Activated CD8-positive, alpha-beta memory T cell treated with anti-CD3 and anti-CD28 coated beads, Interleukin-2, amount 50 U/mL, for 4 hours (primary cell): ENCODE data around the gene CALR3.
"Not testable (repeated sequence)": the region's sequence is repeated elsewhere in the genome, so short reads cannot be mapped to it uniquely, and the experiment has no call there.

Experiments
- DNase-seq: peaks from one replicate; pipeline ENCODE4 v3.0.0-alpha.2; 2020

CALR3 gene

GRCh38 chr19:16522559-16523377 lies 26.8 kb upstream of the CALR3 start:
- DNase-seq: no peak

GRCh38 chr19:16521715-16522289 lies 25.8 kb upstream of the CALR3 start:
- no peak for DNase-seq

GRCh38 chr19:16520986-16521624 lies 25.1 kb upstream of the CALR3 start:
- no peak for DNase-seq

- no peak for DNase-seq
These were observed 24.4 kb upstream of the CALR3 start for GRCh38 chr19:16520074-16520973.

GRCh38 chr19:16519230-16519687 lies 23.3 kb upstream of the CALR3 start:
- no peak for DNase-seq

- DNase-seq: no peak
These were observed 22.7 kb upstream of the CALR3 start for GRCh38 chr19:16518483-16519229.

- DNase-seq: no peak
These were observed 22.1 kb upstream of the CALR3 start for GRCh38 chr19:16518061-16518460.

- DNase-seq: no peak
These were observed 21.1 kb upstream of the CALR3 start for GRCh38 chr19:16516923-16517610.

GRCh38 chr19:16516381-16516780 lies 20.4 kb upstream of the CALR3 start:
- no peak for DNase-seq

GRCh38 chr19:16514383-16515019 lies 18.5 kb upstream of the CALR3 start:
- DNase-seq: no peak

- not testable (repeated sequence) for DNase-seq
These were observed 16.6 kb upstream of the CALR3 start for GRCh38 chr19:16512611-16513010.

- no peak for DNase-seq
These were observed 13.4 kb upstream of the CALR3 start for GRCh38 chr19:16509141-16510061.

GRCh38 chr19:16508546-16508945 lies 12.6 kb upstream of the CALR3 start:
- DNase-seq: no peak

- no peak for DNase-seq
These were observed 11.0 kb upstream of the CALR3 start for GRCh38 chr19:16506961-16507360.

- not testable (repeated sequence) for DNase-seq
These were observed 10.2 kb upstream of the CALR3 start for GRCh38 chr19:16506161-16506560.

- no peak for DNase-seq
These were observed 8.3 kb upstream of the CALR3 start for GRCh38 chr19:16504271-16504670.

GRCh38 chr19:16497837-16498236 lies 1.9 kb upstream of the CALR3 start:
- DNase-seq: no peak

- DNase-seq: no peak
These were observed 1.1 kb upstream of the CALR3 start for GRCh38 chr19:16497042-16497441.

GRCh38 chr19:16496613-16496983 lies 631 bp upstream of the CALR3 start:
- DNase-seq: no peak

- DNase-seq: not testable (repeated sequence)
These were observed 9.5 kb downstream of the CALR3 start for GRCh38 chr19:16486476-16486875.
